ENCODE results near the gene PPP1R1A.

Gene PPP1R1A

DNA sequence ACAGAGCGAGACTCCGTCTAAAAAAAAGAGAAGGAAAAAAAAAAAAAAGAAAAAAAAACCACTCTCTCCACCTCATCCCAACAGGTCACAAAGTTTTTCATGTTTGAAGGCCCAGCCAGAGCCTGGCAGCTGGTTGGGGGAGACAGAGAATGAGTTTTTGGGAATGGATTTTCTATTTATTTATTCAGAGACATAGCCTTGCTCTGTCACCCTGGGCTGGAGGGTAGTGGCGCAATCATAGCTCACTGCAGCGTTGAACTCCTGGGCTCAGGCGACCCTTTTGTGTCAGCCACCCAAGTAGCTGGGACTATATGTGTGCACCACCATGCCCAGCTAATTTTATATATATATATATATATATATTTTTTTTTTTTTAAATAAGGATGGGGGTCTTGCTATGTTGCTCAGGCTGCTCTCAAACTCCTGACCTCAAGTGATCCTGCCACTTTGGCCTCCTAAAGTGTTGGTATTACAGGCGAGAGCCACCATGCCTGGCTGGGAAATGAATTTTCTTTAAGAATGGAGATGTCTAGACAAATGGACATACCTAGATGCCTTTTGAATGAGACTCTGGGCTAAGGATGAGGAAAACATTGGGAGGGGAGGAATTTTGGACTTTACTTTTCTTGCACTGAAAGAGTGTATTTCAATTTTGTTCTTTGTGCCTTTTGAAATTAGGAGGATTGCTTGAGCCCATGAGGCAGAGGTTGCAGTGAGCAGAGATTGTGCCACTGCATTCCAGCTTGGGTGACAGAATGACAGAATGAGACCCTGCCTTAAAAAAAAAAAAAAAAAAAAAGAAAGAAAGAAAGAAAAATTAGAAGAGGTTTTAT, 16.9 kb upstream of the PPP1R1A start:
- H3K27ac ChIP-seq: no peak overlapping the region
- no peaks in the 10 kb centered on the region for H4K20me1 ChIP-seq
- no peak overlapping the region for H3K4me3 ChIP-seq
- no peaks in the 10 kb centered on the region for H3K36me3 ChIP-seq
- peaks cover 0 to 4% (median 0%) of the 10 kb centered on the region in 10 experiments; a peak in 2 of 20 replicates for H3K4me1 ChIP-seq
- no peak overlapping the region for H3K9ac ChIP-seq
- no peak for TF ChIP-seq Cebpa-rat (IDR thresholded peaks at IDR 0.05)
- H3K4me2 ChIP-seq: no peak overlapping the region
- H3K27me3 ChIP-seq: no peaks in the 10 kb centered on the region
- H3K9me3 ChIP-seq (replicated peaks in 1 of 11): no peaks in the 10 kb centered on the region

- no peaks in the 10 kb centered on the region for H3K36me3 ChIP-seq
- TF ChIP-seq Cebpa-rat (IDR thresholded peaks at IDR 0.05): no peak
- H3K9ac ChIP-seq: no peak overlapping the region
- no peak overlapping the region for H3K4me2 ChIP-seq
- no peak overlapping the region for H3K27ac ChIP-seq
- H3K9me3 ChIP-seq (replicated peaks in 1 of 11): no peaks in the 10 kb centered on the region
- H3K4me1 ChIP-seq: peaks cover 0 to 4% (median 0%) of the 10 kb centered on the region in 10 experiments; a peak in 2 of 20 replicates
- H3K4me3 ChIP-seq: no peak overlapping the region
- H4K20me1 ChIP-seq: no peaks in the 10 kb centered on the region
- no peaks in the 10 kb centered on the region for H3K27me3 ChIP-seq
These were observed 16.0 kb upstream of the PPP1R1A start for GRCh38 chr12:54604436-54604835.

DNA sequence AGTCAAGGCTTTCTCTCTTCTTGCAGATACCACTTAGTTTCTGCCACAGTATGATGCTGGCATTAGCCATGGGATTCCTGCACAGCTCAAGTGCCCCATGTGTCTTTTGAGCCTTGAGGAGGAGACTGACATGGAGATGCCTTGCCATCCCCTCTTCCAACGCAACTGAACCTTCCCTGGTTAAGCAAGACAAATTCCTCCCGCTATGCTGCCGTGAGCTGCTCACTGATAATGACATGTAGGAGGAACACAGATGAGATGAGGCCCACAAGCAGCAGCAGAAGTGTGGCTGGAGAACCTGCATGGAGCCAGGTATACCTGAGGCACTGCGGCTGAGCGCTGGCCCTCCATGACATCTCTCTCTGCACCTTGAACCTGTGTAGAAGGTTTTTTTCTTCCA, 15.4 kb upstream of the PPP1R1A start:
- Histone ChIP-seq H3K9me3 (replicated peaks in 1 of 11) (no peaks in the 10 kb centered on the region), H3K9ac (no peak overlapping the region)

DNA sequence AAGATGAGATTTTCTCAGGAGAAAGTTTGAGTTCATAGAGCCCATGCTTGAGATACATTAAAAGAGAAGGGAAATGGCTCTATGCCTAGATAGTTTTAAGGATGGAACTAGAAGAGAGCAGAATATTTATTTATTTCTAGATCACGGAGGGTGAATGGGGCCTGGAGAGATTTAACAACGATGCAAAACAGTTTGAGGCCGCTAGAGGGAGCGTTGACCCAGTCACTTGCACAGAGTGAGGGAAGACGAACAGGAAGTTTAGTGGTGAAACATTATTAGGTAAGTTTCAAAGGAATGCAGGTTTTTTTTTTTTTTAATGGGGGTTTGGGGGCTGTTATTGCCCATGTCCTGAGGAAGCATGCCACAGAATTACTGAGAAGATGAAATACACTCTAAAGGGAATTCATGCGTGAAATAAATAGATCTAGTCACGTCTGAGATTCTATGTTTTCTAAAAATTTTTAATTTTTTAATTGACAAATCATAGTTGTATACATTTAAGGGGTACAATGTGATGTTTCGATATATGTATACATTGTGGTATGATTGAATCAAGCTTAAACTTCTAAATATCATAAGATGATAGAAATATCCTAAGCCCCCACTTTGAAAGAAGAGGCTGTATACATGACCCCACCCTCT, 14.8 kb upstream of the PPP1R1A start:
- H3K36me3 ChIP-seq: no peaks in the 10 kb centered on the region
- peak overlapping the region in 1 of 11 experiments; percentile 33; a peak in 1 of 22 replicates for H3K27ac ChIP-seq
- no peak overlapping the region for H3K4me3 ChIP-seq
- no peak overlapping the region for H3K4me2 ChIP-seq
- no peak for TF ChIP-seq Cebpa-rat (IDR thresholded peaks at IDR 0.05)
- no peaks in the 10 kb centered on the region for H4K20me1 ChIP-seq
- H3K27me3 ChIP-seq: no peaks in the 10 kb centered on the region
- no peaks in the 10 kb centered on the region for H3K9me3 ChIP-seq (replicated peaks in 1 of 11)
- H3K9ac ChIP-seq: no peak overlapping the region
- peaks cover 0 to 4% (median 0%) of the 10 kb centered on the region in 10 experiments; a peak in 2 of 20 replicates for H3K4me1 ChIP-seq

More for the DNA sequence above, 15.4 kb upstream of the PPP1R1A start:
- H3K27ac ChIP-seq: peak overlapping the region in 1 of 11 experiments; percentile 33; a peak in 1 of 22 replicates
- no peak overlapping the region for H3K4me3 ChIP-seq
- H3K36me3 ChIP-seq: no peaks in the 10 kb centered on the region
- no peak for TF ChIP-seq Cebpa-rat (IDR thresholded peaks at IDR 0.05)
- no peaks in the 10 kb centered on the region for H3K27me3 ChIP-seq
- H4K20me1 ChIP-seq: no peaks in the 10 kb centered on the region
- no peak overlapping the region for H3K4me2 ChIP-seq
- H3K4me1 ChIP-seq: peaks cover 0 to 4% (median 0%) of the 10 kb centered on the region in 10 experiments; a peak in 2 of 20 replicates

DNA sequence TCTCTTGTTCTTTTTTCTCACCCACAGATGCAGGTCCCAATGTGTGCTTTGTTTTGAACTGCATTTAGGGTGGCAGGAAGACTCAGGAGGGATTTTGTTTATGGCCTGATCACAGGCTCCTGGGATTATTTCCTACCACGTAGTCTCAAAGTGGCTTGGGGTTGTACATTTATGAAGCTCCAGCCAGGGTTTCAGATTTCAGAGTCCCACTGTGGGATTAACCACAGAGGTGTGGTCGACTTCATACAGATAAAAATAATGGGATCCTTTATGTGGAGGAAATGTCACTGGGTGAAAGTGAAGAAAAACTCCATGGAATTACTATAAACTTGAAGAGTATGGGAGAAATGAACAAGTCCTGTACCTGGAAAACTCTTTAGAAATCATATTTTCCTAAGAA, 14.2 kb upstream of the PPP1R1A start:
- H3K4me2 ChIP-seq: no peak overlapping the region
- H3K4me1 ChIP-seq: peaks cover 0 to 4% (median 0%) of the 10 kb centered on the region in 10 experiments; a peak in 2 of 20 replicates
- H3K4me3 ChIP-seq: no peak overlapping the region
- no peak overlapping the region for H3K27ac ChIP-seq
- H3K9ac ChIP-seq: no peak overlapping the region
- H3K9me3 ChIP-seq (replicated peaks in 1 of 11): no peaks in the 10 kb centered on the region
- no peaks in the 10 kb centered on the region for H4K20me1 ChIP-seq
- H3K36me3 ChIP-seq: no peaks in the 10 kb centered on the region
- no peak for TF ChIP-seq Cebpa-rat (IDR thresholded peaks at IDR 0.05)
- no peaks in the 10 kb centered on the region for H3K27me3 ChIP-seq

DNA sequence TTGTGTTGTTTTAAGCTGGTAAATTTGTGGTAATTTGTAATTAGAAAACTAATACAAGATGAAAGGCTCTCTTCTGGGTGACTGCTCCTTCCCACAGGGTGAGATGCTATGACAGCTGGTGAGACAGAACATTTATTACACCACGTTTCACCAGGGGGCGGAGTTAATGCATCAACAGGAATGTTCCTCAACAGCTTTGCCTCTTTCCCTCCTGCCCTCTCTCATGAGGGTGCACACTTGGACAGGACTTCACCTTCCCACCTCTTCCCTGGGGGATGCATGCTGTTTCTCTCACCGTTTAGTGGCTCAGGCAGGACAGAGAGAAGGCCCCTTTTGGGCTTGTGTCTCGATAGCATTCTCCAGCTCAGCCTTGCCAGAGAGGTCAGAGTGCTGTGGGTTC, 13.4 kb upstream of the PPP1R1A start:
- Histone ChIP-seq H3K4me2 (no peak overlapping the region), H3K4me3 (no peak overlapping the region), H3K27me3 (no peaks in the 10 kb centered on the region), H3K4me1 (peaks cover 0 to 4% (median 0%) of the 10 kb centered on the region in 10 experiments; a peak in 2 of 20 replicates), H3K9ac (no peak overlapping the region), H3K9me3 (replicated peaks in 1 of 11) (no peaks in the 10 kb centered on the region), H3K27ac (no peak overlapping the region), H4K20me1 (no peaks in the 10 kb centered on the region), H3K36me3 (no peaks in the 10 kb centered on the region)
- TF ChIP-seq Cebpa-rat (IDR thresholded peaks at IDR 0.05): no peak

- H3K36me3 ChIP-seq: no peaks in the 10 kb centered on the region
- H3K9me3 ChIP-seq (replicated peaks in 1 of 11): no peaks in the 10 kb centered on the region
- no peak overlapping the region for H3K9ac ChIP-seq
- peaks cover 0 to 4% (median 0%) of the 10 kb centered on the region in 10 experiments; a peak in 7 of 20 replicates for H3K4me1 ChIP-seq
- H3K4me3 ChIP-seq: no peak overlapping the region
- TF ChIP-seq Cebpa-rat (IDR thresholded peaks at IDR 0.05): no peak
- no peaks in the 10 kb centered on the region for H3K27me3 ChIP-seq
- no peak overlapping the region for H3K4me2 ChIP-seq
- no peak overlapping the region for H3K27ac ChIP-seq
- no peaks in the 10 kb centered on the region for H4K20me1 ChIP-seq
These were observed 10.5 kb upstream of the PPP1R1A start for GRCh38 chr12:54598970-54599369.

GRCh38 chr12:54596526-54596946, 8.1 kb upstream of the PPP1R1A start:
- Histone ChIP-seq H3K4me1 (peaks cover 0 to 24% (median 10%) of the 10 kb centered on the region in 10 experiments; a peak in 11 of 20 replicates), H3K36me3 (no peaks in the 10 kb centered on the region), H3K27ac (no peak overlapping the region), H3K9ac (no peak overlapping the region), H3K4me2 (no peak overlapping the region), H3K4me3 (no peak overlapping the region), H3K9me3 (replicated peaks in 1 of 11) (no peaks in the 10 kb centered on the region), H3K27me3 (no peaks in the 10 kb centered on the region), H4K20me1 (peaks cover 0 to 5% (median 0%) of the 10 kb centered on the region in 11 experiments; a peak in 1 of 22 replicates)
- TF ChIP-seq Cebpa-rat (IDR thresholded peaks at IDR 0.05): no peak

GRCh38 chr12:54595471-54595870, 7.0 kb upstream of the PPP1R1A start:
- no peaks in the 10 kb centered on the region for H3K9me3 ChIP-seq (replicated peaks in 1 of 11)
- no peaks in the 10 kb centered on the region for H3K36me3 ChIP-seq
- TF ChIP-seq Cebpa-rat (IDR thresholded peaks at IDR 0.05): no peak
- no peak overlapping the region for H3K27ac ChIP-seq
- H4K20me1 ChIP-seq: peaks cover 0 to 5% (median 0%) of the 10 kb centered on the region in 11 experiments; a peak in 1 of 22 replicates
- H3K27me3 ChIP-seq: peaks cover 0 to 7% (median under 1%) of the 10 kb centered on the region in 11 experiments; a peak in 5 of 22 replicates
- peaks cover 0 to 24% (median 10%) of the 10 kb centered on the region in 10 experiments; a peak in 11 of 20 replicates for H3K4me1 ChIP-seq
- no peak overlapping the region for H3K4me2 ChIP-seq
- no peak overlapping the region for H3K9ac ChIP-seq
- no peak overlapping the region for H3K4me3 ChIP-seq

Data from BLaER1 treated with 17β-estradiol and CSF1 and Interleukin-3, amounts not matched to agents 10 nM and 100 nM (cell line).